HepG2 (cell line): Measurements from ENCODE around the gene EPB41L1. TPM values are rescaled to one million over a fixed set of nuclear protein-coding genes. Genes with fewer than 3 reads are reported as not detected.

Experiments used
- CHD4 ChIP-seq: fragments of 200-600 bp; sonication (generic); IDR thresholded peaks from 2 replicates; pipeline ENCODE4 v1.7.0; 2017; ENCODE audit warnings: mild to moderate bottlenecking, low read length, borderline replicate concordance
- FOXO1 ChIP-seq: sonication (generic); formaldehyde crosslinking; IDR thresholded peaks from 2 replicates; pipeline ENCODE4 v1.4.0; 2020; ENCODE audit warnings: missing genetic modification reagents
- GPN1 ChIP-seq: sonication (generic); formaldehyde crosslinking; IDR thresholded peaks from 2 replicates; pipeline ENCODE4 v1.5.1; 2020; ENCODE audit warnings: missing genetic modification reagents, borderline replicate concordance
- JDP2 ChIP-seq: sonication (generic); formaldehyde crosslinking; IDR thresholded peaks from 2 replicates; pipeline ENCODE4 v1.8.1; 2022; ENCODE audit warnings: missing genetic modification reagents, borderline replicate concordance
- KMT2A ChIP-seq: sonication (generic); formaldehyde crosslinking; IDR thresholded peaks from 2 replicates; pipeline ENCODE4 v1.4.0; 2020; ENCODE audit warnings: missing genetic modification reagents
- NCOA1 ChIP-seq: sonication (generic); formaldehyde crosslinking; IDR thresholded peaks from 2 replicates; pipeline ENCODE4 v1.9.0; 2021; ENCODE audit warnings: missing genetic modification reagents
- NCOR1 ChIP-seq: fragments of 200-600 bp; sonication (generic); IDR thresholded peaks from 2 replicates; pipeline ENCODE4 v1.7.0; 2017; ENCODE audit warnings: antibody characterized with exemption, low read length, borderline replicate concordance
- NFIC ChIP-seq: IDR thresholded peaks from 2 replicates; pipeline ENCODE4 v1.6.1; 2012; ENCODE audit warnings: mild to moderate bottlenecking, low read length, inconsistent platforms
- NFYB ChIP-seq: sonication (generic); formaldehyde crosslinking; IDR thresholded peaks from 2 replicates; pipeline ENCODE4 v1.4.0; 2020; ENCODE audit warnings: missing genetic modification reagents
- RBFOX2 ChIP-seq: fragments of 200-400 bp; formaldehyde crosslinking; IDR thresholded peaks from 2 replicates; pipeline ENCODE4 v1.6.1; 2017; ENCODE audit warnings: low read depth, mild to moderate bottlenecking, low read length
- RBM22 ChIP-seq: fragments of 200-400 bp; formaldehyde crosslinking; optimal IDR thresholded peaks from 2 replicates; pipeline ENCODE3; 2017; ENCODE audit warnings: mild to moderate bottlenecking, low read length, moderate library complexity
- SIN3A ChIP-seq: IDR thresholded peaks from 2 replicates; pipeline ENCODE4 v1.6.1; 2011; ENCODE audit warnings: low read depth, mild to moderate bottlenecking, control low read depth, low read length, borderline replicate concordance
- SMARCC2 ChIP-seq: fragments of 450-650 bp; IDR thresholded peaks from 2 replicates; pipeline ENCODE4 v1.6.1; 2017; ENCODE audit warnings: antibody characterized with exemption, mild to moderate bottlenecking
- TEAD2 ChIP-seq: sonication (generic); formaldehyde crosslinking; IDR thresholded peaks from 2 replicates; pipeline ENCODE4 v1.9.0; 2021; ENCODE audit warnings: missing genetic modification reagents
- ZBTB8A ChIP-seq: sonication (generic); formaldehyde crosslinking; IDR thresholded peaks from 2 replicates; pipeline ENCODE4 v1.4.0; 2020; ENCODE audit warnings: mild to moderate bottlenecking, low read depth, missing genetic modification reagents, borderline replicate concordance
- ZFP1 ChIP-seq: IDR thresholded peaks from 2 replicates; pipeline ENCODE4 v1.6.1; 2016
- ZMYM4 ChIP-seq: sonication (generic); formaldehyde crosslinking; IDR thresholded peaks from 2 replicates; pipeline ENCODE4 v1.8.1; 2023; ENCODE audit warnings: mild to moderate bottlenecking, missing genetic modification reagents
- ZNF121 ChIP-seq: sonication (generic); formaldehyde crosslinking; IDR thresholded peaks from 2 replicates; pipeline ENCODE4 v1.5.0; 2020; ENCODE audit warnings: mild to moderate bottlenecking, missing genetic modification reagents
- polyA plus RNA-seq, 8 experiments: library from polyadenylated mRNA; depleted of rRNA in 3 of 8; stranded (reverse) in 7 of 8; unstranded in 1 of 8; fragments of >200 nt; fragmentation: Illumina TruSeq in 4 of 8; extraction: Trizol in 4 of 8; gene quantifications; 2 replicates each; pipeline versions ENCODE4 v1.2.1 to v1.2.3, GENCODE V29; 2011 to 2016; ENCODE audit warnings: low read depth in 4 of 8, missing spikeins in 1 of 8, mixed read lengths in 1 of 8; ENCODE audit not compliant: insufficient read depth in 1 of 8
- total RNA-seq, 5 experiments: library from RNA; depleted of rRNA; stranded (reverse); fragments of >200 nt; fragmentation: Illumina TruSeq; extraction: Trizol; gene quantifications; 2 replicates each; pipeline ENCODE4 v1.2.3, GENCODE V29; 2016; ENCODE audit warnings: low read depth in 1 of 5
- TF ChIP-seq, protein P1 (sequence below): sonication (generic); formaldehyde crosslinking; conservative IDR thresholded peaks from 2 replicates; pipeline ENCODE4 v1.4.0; 2020; ENCODE audit warnings: missing genetic modification reagents
- TF ChIP-seq, protein P2 (sequence below): sonication (generic); formaldehyde crosslinking; IDR thresholded peaks from 2 replicates; pipeline ENCODE4 v1.4.0; 2020; ENCODE audit warnings: missing genetic modification reagents, low read depth, mild to moderate bottlenecking, borderline replicate concordance
- TF ChIP-seq, protein P3 (sequence below): conservative IDR thresholded peaks from 2 replicates; pipeline ENCODE4 v1.6.1; 2018; ENCODE audit warnings: missing genetic modification reagents
- TF ChIP-seq, protein P4 (sequence below): sonication (generic); formaldehyde crosslinking; IDR thresholded peaks from 2 replicates; pipeline ENCODE4 v1.4.0; 2020; ENCODE audit warnings: missing genetic modification reagents
- TF ChIP-seq, protein P5 (sequence below): sonication (generic); formaldehyde crosslinking; IDR thresholded peaks from 2 replicates; pipeline ENCODE4 v1.8.0; 2022; ENCODE audit warnings: missing genetic modification reagents, mild to moderate bottlenecking, moderate library complexity, borderline replicate concordance

Gene EPB41L1
- total and polyA plus RNA-seq, 2 of the 13 experiments (the other 11 are each of a cell fraction or from before 2014, with no cell fraction given): 16.7 to 39.0 TPM

DNA sequence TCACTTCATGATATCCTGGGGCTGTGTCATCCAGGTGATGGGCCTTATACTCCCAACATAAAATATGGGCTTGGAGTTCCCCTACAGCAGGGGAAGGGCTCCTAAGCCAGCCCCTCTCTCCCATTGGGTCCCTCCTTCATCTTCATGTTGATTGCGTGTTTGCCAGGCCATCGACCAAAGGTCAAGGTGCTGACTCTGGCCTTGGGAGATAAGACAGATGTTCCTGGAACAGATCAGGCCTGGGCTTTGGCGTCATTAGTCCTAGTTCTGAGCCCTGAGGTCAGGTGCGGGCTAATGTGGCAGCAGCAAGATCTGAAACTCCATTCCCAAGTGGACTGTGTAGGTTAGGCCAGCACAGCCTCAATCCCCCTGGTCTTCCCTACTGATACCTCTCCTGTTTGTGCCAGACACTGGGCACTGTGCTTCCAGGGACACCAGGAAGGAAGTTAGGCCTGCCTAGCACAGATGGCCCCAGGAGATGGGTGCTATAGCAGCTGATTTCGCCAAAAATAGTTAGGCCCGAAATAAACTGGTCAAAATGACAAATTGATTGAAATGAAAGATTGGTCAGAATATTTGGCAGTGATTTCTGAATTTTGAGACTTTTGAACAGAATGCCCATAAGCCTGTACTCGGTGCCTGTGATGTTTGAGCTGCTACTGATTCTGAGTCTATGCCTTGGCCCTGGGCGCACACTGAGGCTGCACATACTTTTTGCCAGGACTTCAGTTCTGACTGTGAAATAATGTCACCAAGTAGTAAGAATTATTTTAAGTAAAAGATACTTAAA is 28.8 kb downstream of the EPB41L1 start (continued):
- TF ChIP-seq, protein P1, sequence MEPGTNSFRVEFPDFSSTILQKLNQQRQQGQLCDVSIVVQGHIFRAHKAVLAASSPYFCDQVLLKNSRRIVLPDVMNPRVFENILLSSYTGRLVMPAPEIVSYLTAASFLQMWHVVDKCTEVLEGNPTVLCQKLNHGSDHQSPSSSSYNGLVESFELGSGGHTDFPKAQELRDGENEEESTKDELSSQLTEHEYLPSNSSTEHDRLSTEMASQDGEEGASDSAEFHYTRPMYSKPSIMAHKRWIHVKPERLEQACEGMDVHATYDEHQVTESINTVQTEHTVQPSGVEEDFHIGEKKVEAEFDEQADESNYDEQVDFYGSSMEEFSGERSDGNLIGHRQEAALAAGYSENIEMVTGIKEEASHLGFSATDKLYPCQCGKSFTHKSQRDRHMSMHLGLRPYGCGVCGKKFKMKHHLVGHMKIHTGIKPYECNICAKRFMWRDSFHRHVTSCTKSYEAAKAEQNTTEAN (CRISPR knock-in tag): no peak
- TF ChIP-seq ZMYM4 (peak; percentile 96), RBFOX2 (0 out of 2 replicates have a peak, but pooled peaks have one; percentile 22), NCOA1 (CRISPR knock-in tag) (peak; percentile 98), JDP2 (no peak), NCOR1 (peak; percentile 91), GPN1 (CRISPR knock-in tag) (0 out of 2 replicates have a peak, but pooled peaks have one; percentile 15), SMARCC2 (no peak), ZFP1 (CRISPR knock-in tag) (peak; percentile 86; the same call in 1 of the 2 replicates), RBM22 (no peak), NFIC (peak; percentile 69; the same call in 1 of the 2 replicates), CHD4 (peak; percentile 40; the same call in 1 of the 2 replicates), SIN3A (0 out of 2 replicates have a peak, but pooled peaks have one; percentile 40), TEAD2 (no peak), KMT2A (CRISPR knock-in tag) (peak; percentile 65), NFYB (CRISPR knock-in tag) (peak; percentile 62; the same call in 1 of the 2 replicates), ZBTB8A (CRISPR knock-in tag) (peak; percentile 51), ZNF121 (no peak), FOXO1 (CRISPR knock-in tag) (peak; percentile 99)
- TF ChIP-seq, protein P2, sequence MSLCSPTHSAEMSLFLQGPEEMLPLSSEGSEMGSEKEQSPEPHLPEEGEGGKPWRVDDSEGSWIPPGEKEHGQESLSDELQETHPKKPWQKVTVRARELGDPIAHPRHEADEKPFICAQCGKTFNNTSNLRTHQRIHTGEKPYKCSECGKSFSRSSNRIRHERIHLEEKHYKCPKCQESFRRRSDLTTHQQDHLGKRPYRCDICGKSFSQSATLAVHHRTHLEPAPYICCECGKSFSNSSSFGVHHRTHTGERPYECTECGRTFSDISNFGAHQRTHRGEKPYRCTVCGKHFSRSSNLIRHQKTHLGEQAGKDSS (CRISPR knock-in tag): peak; percentile 96; the same call in 1 of the 2 replicates
- TF ChIP-seq, protein P3, sequence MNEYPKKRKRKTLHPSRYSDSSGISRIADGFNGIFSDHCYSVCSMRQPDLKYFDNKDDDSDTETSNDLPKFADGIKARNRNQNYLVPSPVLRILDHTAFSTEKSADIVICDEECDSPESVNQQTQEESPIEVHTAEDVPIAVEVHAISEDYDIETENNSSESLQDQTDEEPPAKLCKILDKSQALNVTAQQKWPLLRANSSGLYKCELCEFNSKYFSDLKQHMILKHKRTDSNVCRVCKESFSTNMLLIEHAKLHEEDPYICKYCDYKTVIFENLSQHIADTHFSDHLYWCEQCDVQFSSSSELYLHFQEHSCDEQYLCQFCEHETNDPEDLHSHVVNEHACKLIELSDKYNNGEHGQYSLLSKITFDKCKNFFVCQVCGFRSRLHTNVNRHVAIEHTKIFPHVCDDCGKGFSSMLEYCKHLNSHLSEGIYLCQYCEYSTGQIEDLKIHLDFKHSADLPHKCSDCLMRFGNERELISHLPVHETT: no peak; the same call in 1 of the 2 replicates
- TF ChIP-seq, protein P4, sequence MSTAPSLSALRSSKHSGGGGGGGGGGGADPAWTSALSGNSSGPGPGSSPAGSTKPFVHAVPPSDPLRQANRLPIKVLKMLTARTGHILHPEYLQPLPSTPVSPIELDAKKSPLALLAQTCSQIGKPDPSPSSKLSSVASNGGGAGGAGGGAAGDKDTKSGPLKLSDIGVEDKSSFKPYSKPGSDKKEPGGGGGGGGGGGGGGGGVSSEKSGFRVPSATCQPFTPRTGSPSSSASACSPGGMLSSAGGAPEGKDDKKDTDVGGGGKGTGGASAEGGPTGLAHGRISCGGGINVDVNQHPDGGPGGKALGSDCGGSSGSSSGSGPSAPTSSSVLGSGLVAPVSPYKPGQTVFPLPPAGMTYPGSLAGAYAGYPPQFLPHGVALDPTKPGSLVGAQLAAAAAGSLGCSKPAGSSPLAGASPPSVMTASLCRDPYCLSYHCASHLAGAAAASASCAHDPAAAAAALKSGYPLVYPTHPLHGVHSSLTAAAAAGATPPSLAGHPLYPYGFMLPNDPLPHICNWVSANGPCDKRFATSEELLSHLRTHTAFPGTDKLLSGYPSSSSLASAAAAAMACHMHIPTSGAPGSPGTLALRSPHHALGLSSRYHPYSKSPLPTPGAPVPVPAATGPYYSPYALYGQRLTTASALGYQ: no peak; the same call in 1 of the 2 replicates
- TF ChIP-seq, protein P5, sequence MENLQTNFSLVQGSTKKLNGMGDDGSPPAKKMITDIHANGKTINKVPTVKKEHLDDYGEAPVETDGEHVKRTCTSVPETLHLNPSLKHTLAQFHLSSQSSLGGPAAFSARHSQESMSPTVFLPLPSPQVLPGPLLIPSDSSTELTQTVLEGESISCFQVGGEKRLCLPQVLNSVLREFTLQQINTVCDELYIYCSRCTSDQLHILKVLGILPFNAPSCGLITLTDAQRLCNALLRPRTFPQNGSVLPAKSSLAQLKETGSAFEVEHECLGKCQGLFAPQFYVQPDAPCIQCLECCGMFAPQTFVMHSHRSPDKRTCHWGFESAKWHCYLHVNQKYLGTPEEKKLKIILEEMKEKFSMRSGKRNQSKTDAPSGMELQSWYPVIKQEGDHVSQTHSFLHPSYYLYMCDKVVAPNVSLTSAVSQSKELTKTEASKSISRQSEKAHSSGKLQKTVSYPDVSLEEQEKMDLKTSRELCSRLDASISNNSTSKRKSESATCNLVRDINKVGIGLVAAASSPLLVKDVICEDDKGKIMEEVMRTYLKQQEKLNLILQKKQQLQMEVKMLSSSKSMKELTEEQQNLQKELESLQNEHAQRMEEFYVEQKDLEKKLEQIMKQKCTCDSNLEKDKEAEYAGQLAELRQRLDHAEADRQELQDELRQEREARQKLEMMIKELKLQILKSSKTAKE (CRISPR knock-in tag): peak; percentile 90
